K562 (cell line): Measurements from ENCODE around the gene CHD1L.

ENCODE experiments used
- CC2D1A ChIP-seq: fragments of 450-650 bp; IDR thresholded peaks from 2 replicates; pipeline ENCODE4 v1.6.1; 2017; ENCODE audit warnings: mild to moderate bottlenecking
- GTF2F1 ChIP-seq: IDR thresholded peaks from 2 replicates; pipeline ENCODE4 v1.6.1; 2011; ENCODE audit warnings: low read depth, low read length, improper control_type of control experiment
- TF ChIP-seq, protein P1 (sequence below), 3 experiments: IDR thresholded peaks in 2 of 3; conservative IDR thresholded peaks in 1 of 3; 2 replicates each; pipeline ENCODE4 v1.5.1; 2011 to 2012; ENCODE audit warnings: low read length in 3 of 3, mild to moderate bottlenecking in 3 of 3, control low read depth in 2 of 3, improper control_type of control experiment in 1 of 3, inconsistent platforms in 1 of 3, low read depth in 1 of 3, mixed read lengths in 1 of 3, moderate library complexity in 1 of 3; ENCODE audit not compliant: insufficient read depth in 2 of 3

DNA sequence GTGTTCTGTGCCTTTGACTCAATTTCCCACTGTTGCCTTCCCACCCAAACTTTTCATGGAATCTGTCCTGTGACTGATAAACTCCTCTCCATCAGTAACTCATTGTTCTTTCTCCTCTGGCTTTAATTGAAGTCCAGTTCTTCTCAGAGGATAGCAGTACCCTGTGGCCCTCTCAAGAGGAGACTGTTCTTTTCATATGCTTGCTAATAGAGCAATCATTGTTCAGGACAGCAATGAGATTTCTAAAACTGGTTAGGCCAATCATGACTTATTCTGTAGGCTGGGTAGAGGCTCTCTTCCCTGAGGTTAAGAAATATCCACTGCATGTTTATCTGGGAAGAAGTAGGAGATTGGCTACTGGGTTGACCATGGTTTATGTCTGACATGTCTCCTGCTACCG is 98.8 kb downstream of the CHD1L start:
- TF ChIP-seq CC2D1A (no peak), GTF2F1 (no peak)
- TF ChIP-seq, protein P1, sequence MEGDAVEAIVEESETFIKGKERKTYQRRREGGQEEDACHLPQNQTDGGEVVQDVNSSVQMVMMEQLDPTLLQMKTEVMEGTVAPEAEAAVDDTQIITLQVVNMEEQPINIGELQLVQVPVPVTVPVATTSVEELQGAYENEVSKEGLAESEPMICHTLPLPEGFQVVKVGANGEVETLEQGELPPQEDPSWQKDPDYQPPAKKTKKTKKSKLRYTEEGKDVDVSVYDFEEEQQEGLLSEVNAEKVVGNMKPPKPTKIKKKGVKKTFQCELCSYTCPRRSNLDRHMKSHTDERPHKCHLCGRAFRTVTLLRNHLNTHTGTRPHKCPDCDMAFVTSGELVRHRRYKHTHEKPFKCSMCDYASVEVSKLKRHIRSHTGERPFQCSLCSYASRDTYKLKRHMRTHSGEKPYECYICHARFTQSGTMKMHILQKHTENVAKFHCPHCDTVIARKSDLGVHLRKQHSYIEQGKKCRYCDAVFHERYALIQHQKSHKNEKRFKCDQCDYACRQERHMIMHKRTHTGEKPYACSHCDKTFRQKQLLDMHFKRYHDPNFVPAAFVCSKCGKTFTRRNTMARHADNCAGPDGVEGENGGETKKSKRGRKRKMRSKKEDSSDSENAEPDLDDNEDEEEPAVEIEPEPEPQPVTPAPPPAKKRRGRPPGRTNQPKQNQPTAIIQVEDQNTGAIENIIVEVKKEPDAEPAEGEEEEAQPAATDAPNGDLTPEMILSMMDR (IDR thresholded peaks at IDR 0.05 in 2 of 3, conservative IDR thresholded peaks at IDR 0.05 in 1 of 3; ENCODE audit: insufficient read depth in 2 of 3, low read depth in 1 of 3, low read length in 3 of 3): no peak
